Endothelial cell of umbilical vein (primary cell): ENCODE data around the gene ZNF780A. TPM values are rescaled to one million over a fixed set of nuclear protein-coding genes. Genes with fewer than 3 reads are reported as not detected.

Source experiments
- BruUV-seq: library from RNA; stranded (reverse); fragments of 400-500 nt; replicated peaks from 2 replicates; lab custom pipeline; 2021; lab: Mats Ljungman, UMichigan
- CTCF ChIA-PET: fragments of 300-600, 350-600 bp; sonication (Branson Sonifier 250); formaldehyde crosslinking; loops from one replicate; lab custom pipeline; 2021; ENCODE audit warnings: antibody characterized with exemption, inconsistent platforms; lab: Charles Lee
- POLR2A ChIA-PET: fragments of 300-600, 350-600 bp; sonication (Branson Sonifier 250); formaldehyde crosslinking; loops from one replicate; lab custom pipeline; 2021; ENCODE audit warnings: antibody characterized with exemption, inconsistent platforms; lab: Charles Lee
- DNase-seq: peaks from one replicate; pipeline ENCODE4 v3.0.0-alpha.2; 2011; ENCODE audit warnings: low read depth, low spot score
- FAIRE-seq: peaks from 2 replicates; lab custom pipeline; 2011; peaks lifted over from hg19 to GRCh38; lab: Jason Lieb, UNC
- H2AFZ ChIP-seq: 2 replicates; pipeline ENCODE4 v1.6.0; 2012; ENCODE audit warnings: low read depth, low read length, control low read depth, inconsistent platforms
- H3K27ac ChIP-seq: 2 replicates; pipeline ENCODE4 v1.5.1; 2011; ENCODE audit warnings: low read depth, mild to moderate bottlenecking, control low read depth, low read length, moderate library complexity; ENCODE audit not compliant: insufficient read depth
- H3K27me3 ChIP-seq, 2 experiments: 2 replicates each; pipeline versions ENCODE4 v1.6.0 to v1.6.1; 2011; ENCODE audit warnings: low read length in 2 of 2, mixed read lengths in 1 of 2; ENCODE audit not compliant: control insufficient read depth in 2 of 2, insufficient read depth in 2 of 2
- H3K36me3 ChIP-seq, 2 experiments: 2 replicates in 1 of 2; 3 replicates in 1 of 2; pipeline ENCODE4 v1.5.1; 2011; ENCODE audit warnings: low read length in 2 of 2, mild to moderate bottlenecking in 1 of 2, moderate library complexity in 1 of 2; ENCODE audit not compliant: control insufficient read depth in 2 of 2, insufficient read depth in 2 of 2; ENCODE audit errors: extremely low read depth in 1 of 2
- H3K4me1 ChIP-seq: 3 replicates; pipeline ENCODE4 v1.5.1; 2011; ENCODE audit warnings: mild to moderate bottlenecking, low read length; ENCODE audit not compliant: control insufficient read depth, insufficient read depth; ENCODE audit errors: extremely low read depth
- H3K4me2 ChIP-seq: 2 replicates; pipeline ENCODE4 v1.6.1; 2011; ENCODE audit warnings: low read length, control low read depth, mixed read lengths; ENCODE audit not compliant: insufficient read depth
- H3K4me3 ChIP-seq, 3 experiments: fragments of 200-600 bp in 1 of 3; sonication (generic), shearing (Covaris generic) in 1 of 3; replicated peaks in 1 of 3; 2 replicates each; pipeline ENCODE4 v1.5.1; 2011 to 2016; ENCODE audit warnings: control low read depth in 3 of 3, low read length in 3 of 3, mild to moderate bottlenecking in 2 of 3, inconsistent platforms in 1 of 3, low read depth in 1 of 3, moderate library complexity in 1 of 3; ENCODE audit not compliant: insufficient read depth in 1 of 3
- H3K79me2 ChIP-seq: 2 replicates; pipeline ENCODE4 v1.6.0; 2012; ENCODE audit warnings: low read length, inconsistent platforms; ENCODE audit not compliant: control insufficient read depth, insufficient read depth
- H3K9ac ChIP-seq: replicated peaks from 2 replicates; pipeline ENCODE3; 2011; ENCODE audit warnings: low read length, control low read depth; ENCODE audit not compliant: insufficient read depth; ENCODE audit errors: extremely low read depth
- H3K9me1 ChIP-seq: replicated peaks from 3 replicates; pipeline ENCODE4 v1.6.0; 2011; ENCODE audit warnings: mild to moderate bottlenecking, low read length; ENCODE audit not compliant: control insufficient read depth, insufficient read depth; ENCODE audit errors: extremely low read depth
- H3K9me3 ChIP-seq: replicated peaks from 2 replicates; pipeline ENCODE4 v1.5.1; 2012; ENCODE audit warnings: low read length, inconsistent platforms; ENCODE audit not compliant: control insufficient read depth, insufficient read depth
- H4K20me1 ChIP-seq: replicated peaks from 2 replicates; pipeline ENCODE3; 2011; ENCODE audit warnings: mild to moderate bottlenecking, low read length; ENCODE audit not compliant: control insufficient read depth, insufficient read depth; ENCODE audit errors: extremely low read depth
- CTCF ChIP-seq, 2 donors: IDR thresholded peaks; 1 replicate in 1 of 2; 2 replicates in 1 of 2; pipeline ENCODE4 v1.5.1; 2011; ENCODE audit warnings: low read length in 2 of 2, mild to moderate bottlenecking in 2 of 2, moderate library complexity in 2 of 2, control low read depth in 1 of 2, inconsistent platforms in 1 of 2, low read depth in 1 of 2; ENCODE audit not compliant: insufficient read depth in 1 of 2; ENCODE audit errors: extremely low read depth in 1 of 2
- EZH2 ChIP-seq: IDR thresholded peaks from 2 replicates; pipeline ENCODE4 v1.6.1; 2012; ENCODE audit warnings: borderline replicate concordance, low read depth, mild to moderate bottlenecking, moderate library complexity, low read length, inconsistent platforms; ENCODE audit not compliant: severe bottlenecking
- FOS ChIP-seq: IDR thresholded peaks from 2 replicates; pipeline ENCODE4 v1.6.1; 2011; ENCODE audit warnings: mild to moderate bottlenecking, low read length, moderate library complexity, borderline replicate concordance; ENCODE audit not compliant: insufficient read depth
- GATA2 ChIP-seq: IDR thresholded peaks from 2 replicates; pipeline ENCODE4 v1.7.0; 2011; ENCODE audit warnings: low read depth, mild to moderate bottlenecking, moderate library complexity, mixed read lengths, low read length; ENCODE audit not compliant: insufficient read length, insufficient read depth
- JUN ChIP-seq: IDR thresholded peaks from 2 replicates; pipeline ENCODE4 v1.6.1; 2011; ENCODE audit warnings: borderline replicate concordance, low read depth; ENCODE audit not compliant: insufficient read length, insufficient read depth
- MAX ChIP-seq: IDR thresholded peaks from 2 replicates; pipeline ENCODE4 v1.6.1; 2011; ENCODE audit not compliant: insufficient read depth, insufficient read length
- MYC ChIP-seq: IDR thresholded peaks from one replicate; pipeline ENCODE4 v1.6.1; 2011; ENCODE audit warnings: mild to moderate bottlenecking, low read depth, low read length
- POLR2A ChIP-seq: IDR thresholded peaks from 2 replicates; pipeline ENCODE4 v1.6.1; 2012; ENCODE audit warnings: low read depth, mild to moderate bottlenecking, control low read depth, low read length
- POLR2AphosphoS5 ChIP-seq: IDR thresholded peaks from 2 replicates; pipeline ENCODE4 v1.6.1; 2012; ENCODE audit warnings: low read depth, mild to moderate bottlenecking, control low read depth, low read length, moderate library complexity; ENCODE audit not compliant: insufficient read depth
- dilution Hi-C: fragments of 300-500 bp; cut with MboI; formaldehyde crosslinking; loops from one replicate; pipeline ENCODE4 v1.15.0; 2019; ENCODE audit warnings: low sequenced_read_pairs; ENCODE audit not compliant: extremely low pct_ligation_motif_present
- intact Hi-C: fragments of 100-400 bp; cut with micrococcal nuclease; formaldehyde crosslinking; loops from one replicate; pipeline ENCODE4 v1.10.0; 2022
- polyA plus RNA-seq, 4 experiments: library from polyadenylated mRNA; depleted of rRNA in 3 of 4; stranded (reverse) in 3 of 4; unstranded in 1 of 4; fragments of >200 nt; gene quantifications; 2 replicates each; pipeline versions ENCODE4 v1.2.1 to v1.2.3, GENCODE V29; 2011 to 2012; ENCODE audit warnings: missing spikeins in 1 of 4
- total RNA-seq: library from RNA; stranded (reverse); gene quantifications from 2 replicates; pipeline ENCODE4 v1.2.3, GENCODE V29; 2021

Gene ZNF780A
- total and polyA plus RNA-seq, 2 donors (not counting 3 experiments of a cell fraction or from before 2014, with no cell fraction given), result 7.3 to 11.6 TPM

GRCh38 chr19:40078377-40078776 is 12.4 kb downstream of the ZNF780A start:
- Histone ChIP-seq H3K79me2 (no peaks in the 10 kb centered on the region), H3K9me1 (no peaks in the 10 kb centered on the region), H3K27me3 (no peaks in the 10 kb centered on the region), H3K36me3 (peaks cover 15 to 21% of the 10 kb centered on the region in 2 experiments), H3K4me1 (no peaks in the 10 kb centered on the region), H3K4me2 (no peak overlapping the region), H2AFZ (no peak overlapping the region), H3K9ac (no peak overlapping the region), H3K4me3 (no peak overlapping the region), H3K27ac (no peak overlapping the region), H3K9me3 (peaks cover 26% of the 10 kb centered on the region), H4K20me1 (no peaks in the 10 kb centered on the region)
- dilution Hi-C loops (no loop called here), intact Hi-C loops (no loop called here)
- CTCF ChIA-PET, result interaction anchor here (0.9 kb wide), 1 partner anchor 11 kb away, joined by 3 read pairs; no protein-coding TSS in a partner anchor
- FAIRE-seq (no peak), DNase-seq (no peak)
- TF ChIP-seq MYC, result no peak
- TF ChIP-seq GATA2, result no peak
- TF ChIP-seq FOS, result no peak
- TF ChIP-seq POLR2A, result no peak
- no peak for TF ChIP-seq JUN
- TF ChIP-seq POLR2AphosphoS5, result no peak
- no peak for TF ChIP-seq CTCF (IDR thresholded peaks at IDR 0.05; ENCODE audit: extremely low read depth in 1 of 2, insufficient read depth in 1 of 2, low read depth in 1 of 2, low read length in 2 of 2)
- TF ChIP-seq EZH2, result no peak
- TF ChIP-seq MAX, result no peak
- POLR2A ChIA-PET, result interaction anchor here (0.7 kb wide), 1 partner anchor 10 kb away, joined by 3 read pairs; no protein-coding TSS in a partner anchor
- BruUV-seq, result no TSS peak
